ENCODE measurements around the gene NOL6. TPM values are rescaled to one million over a fixed set of nuclear protein-coding genes. Genes with fewer than 3 reads are reported as not detected.
"Not testable (repeated sequence)": the region's sequence is repeated elsewhere in the genome, so short reads cannot be mapped to it uniquely, and the experiment has no call there.

NOL6 gene
- total RNA-seq, 1 experiment from 2014 or later, result 36.4 TPM

DNA sequence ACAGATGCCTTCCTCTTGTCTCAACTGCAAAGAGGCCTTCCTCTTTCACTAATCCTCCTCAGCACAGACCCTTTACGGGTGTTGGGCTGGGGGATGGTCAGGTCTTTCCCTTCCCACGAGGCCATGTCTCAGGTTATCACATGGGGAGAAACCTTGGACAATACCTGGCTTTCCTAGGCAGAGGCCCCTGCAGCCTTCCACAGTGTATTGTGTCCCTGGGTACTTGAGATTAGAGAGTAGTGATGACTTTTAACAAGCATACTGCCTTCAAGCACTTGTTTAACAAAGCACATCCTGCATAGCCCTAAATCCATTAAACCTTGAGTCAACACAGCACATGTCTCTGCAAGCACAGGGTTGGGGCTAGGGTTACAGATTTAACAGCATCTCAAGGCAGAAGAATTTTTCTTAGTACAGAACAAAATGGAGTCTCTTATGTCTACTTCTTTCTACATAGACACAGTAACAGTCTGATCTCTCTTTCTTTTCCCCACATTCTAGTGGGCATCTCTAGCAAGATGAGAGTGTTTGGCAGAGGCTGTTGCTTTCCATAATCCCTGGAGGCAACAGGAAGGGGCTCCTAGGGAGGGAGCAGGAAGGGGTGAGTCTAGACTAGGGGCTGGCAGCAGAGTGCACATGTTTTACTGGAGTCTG is 41.7 kb upstream of the NOL6 start:
- H3K27me3 ChIP-seq (ENCODE audit: insufficient read depth, low read length); CTCF ChIA-PET; H3K36me3 ChIP-seq (ENCODE audit: control insufficient read depth in 1 of 2, insufficient read depth in 2 of 2, low read length in 2 of 2); POLR2A ChIA-PET; DNase-seq (ENCODE audit: low read depth, low spot score); BruUV-seq (replicated peaks); H2AFZ ChIP-seq (ENCODE audit: low read depth, low read length, poor library complexity, severe bottlenecking); H3K4me3 ChIP-seq (replicated peaks in 1 of 2; ENCODE audit: low read depth in 1 of 2, low read length in 2 of 2); H3K9ac ChIP-seq (ENCODE audit: low read length); RAD21 ChIA-PET (ENCODE audit: low non-redundant PET in 1 of 2, low total read pairs in 2 of 2, uncharacterized antibody in 2 of 2, unreplicated experiment in 2 of 2); H4K20me1 ChIP-seq (ENCODE audit: insufficient read depth); H3K4me2 ChIP-seq (ENCODE audit: low read length); H3K9me3 ChIP-seq (ENCODE audit: control insufficient read depth in 1 of 2, insufficient read depth in 1 of 2, low read depth in 1 of 2, low read length in 2 of 2); H3K27ac ChIP-seq (ENCODE audit: low read depth, low read length); H3K79me2 ChIP-seq (ENCODE audit: insufficient read depth, low read length); intact Hi-C loops (cut with micrococcal nuclease); H3K9me2 ChIP-seq (ENCODE audit: insufficient read depth); ATAC-seq; H3K4me1 ChIP-seq (ENCODE audit: control insufficient read depth in 1 of 2, insufficient read depth in 2 of 2, low read length in 2 of 2): not testable (repeated sequence)

DNA sequence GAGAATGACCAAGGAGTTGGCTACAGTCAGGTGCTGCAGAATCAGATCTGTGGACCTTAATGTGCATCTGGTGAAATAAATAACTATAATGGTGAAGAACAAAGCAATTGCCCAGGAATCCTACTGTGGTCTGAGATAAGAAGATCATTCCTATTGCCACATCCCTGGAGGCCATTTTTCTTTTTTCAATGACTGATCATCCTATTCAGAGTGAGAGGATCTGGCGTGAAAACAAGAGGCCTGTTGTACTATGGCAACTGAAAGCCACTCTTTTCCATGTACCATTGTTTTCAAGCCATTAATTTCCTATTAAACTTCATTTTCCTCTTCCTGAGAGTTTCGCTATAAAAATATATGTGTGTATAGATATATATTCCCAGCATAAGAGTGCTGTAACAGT is 38.8 kb upstream of the NOL6 start:
- H3K79me2 ChIP-seq (ENCODE audit: insufficient read depth, low read length); POLR2A ChIA-PET; H3K4me3 ChIP-seq (replicated peaks in 1 of 2; ENCODE audit: low read depth in 1 of 2, low read length in 2 of 2); H3K27me3 ChIP-seq (ENCODE audit: insufficient read depth, low read length); H3K27ac ChIP-seq (ENCODE audit: low read depth, low read length); H3K9me2 ChIP-seq (ENCODE audit: insufficient read depth); H3K4me2 ChIP-seq (ENCODE audit: low read length); intact Hi-C loops (cut with micrococcal nuclease); ATAC-seq; H3K9ac ChIP-seq (ENCODE audit: low read length); H3K36me3 ChIP-seq (ENCODE audit: control insufficient read depth in 1 of 2, insufficient read depth in 2 of 2, low read length in 2 of 2); BruUV-seq (replicated peaks); CTCF ChIA-PET; H3K9me3 ChIP-seq (ENCODE audit: control insufficient read depth in 1 of 2, insufficient read depth in 1 of 2, low read depth in 1 of 2, low read length in 2 of 2); H3K4me1 ChIP-seq (ENCODE audit: control insufficient read depth in 1 of 2, insufficient read depth in 2 of 2, low read length in 2 of 2); RAD21 ChIA-PET (ENCODE audit: low non-redundant PET in 1 of 2, low total read pairs in 2 of 2, uncharacterized antibody in 2 of 2, unreplicated experiment in 2 of 2); DNase-seq (ENCODE audit: low read depth, low spot score); H4K20me1 ChIP-seq (ENCODE audit: insufficient read depth); H2AFZ ChIP-seq (ENCODE audit: low read depth, low read length, poor library complexity, severe bottlenecking): not testable (repeated sequence)

DNA sequence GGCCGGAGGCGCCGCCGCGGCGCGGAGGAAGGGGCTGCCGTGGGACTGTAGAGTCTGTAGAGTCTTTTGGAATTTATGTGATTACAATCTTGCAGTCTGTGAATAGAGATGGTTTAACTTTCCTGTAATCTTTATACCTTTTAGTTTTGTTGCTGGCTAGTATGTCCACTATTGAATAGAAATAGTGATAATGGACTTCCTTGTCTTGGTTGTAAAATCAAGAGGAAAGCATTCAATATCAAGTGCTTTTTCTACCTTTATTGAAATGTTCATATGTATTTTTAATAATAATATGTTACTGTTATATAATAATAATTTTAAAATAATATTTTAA is 37.4 kb upstream of the NOL6 start:
- ATAC-seq; H4K20me1 ChIP-seq (ENCODE audit: insufficient read depth); H3K27me3 ChIP-seq (ENCODE audit: insufficient read depth, low read length); intact Hi-C loops (cut with micrococcal nuclease); DNase-seq (ENCODE audit: low read depth, low spot score); H3K79me2 ChIP-seq (ENCODE audit: insufficient read depth, low read length); H3K27ac ChIP-seq (ENCODE audit: low read depth, low read length); H3K36me3 ChIP-seq (ENCODE audit: control insufficient read depth in 1 of 2, insufficient read depth in 2 of 2, low read length in 2 of 2); H3K9me2 ChIP-seq (ENCODE audit: insufficient read depth); BruUV-seq (replicated peaks); H3K9me3 ChIP-seq (ENCODE audit: control insufficient read depth in 1 of 2, insufficient read depth in 1 of 2, low read depth in 1 of 2, low read length in 2 of 2); CTCF ChIA-PET: not testable (repeated sequence)
- H3K4me2 ChIP-seq (ENCODE audit: low read length), result peak overlapping the region; percentile 70
- peak overlapping the region; percentile 48 to 60 for H3K4me3 ChIP-seq (replicated peaks in 1 of 2; ENCODE audit: low read depth in 1 of 2, low read length in 2 of 2)
- peak overlapping the region; percentile 82 for H2AFZ ChIP-seq (ENCODE audit: low read depth, low read length, poor library complexity, severe bottlenecking)
- ChIA-PET POLR2A (interaction anchor here (0.8 to 1.0 kb wide), 2 partner anchors 12 to 38 kb away, joined by 3 read pairs; partner anchors contain the start of gene NOL6), RAD21 (ENCODE audit: low non-redundant PET in 1 of 2, low total read pairs in 2 of 2, uncharacterized antibody in 2 of 2, unreplicated experiment in 2 of 2) (interaction anchor here in 1 of 2 experiments (1.2 kb wide), 1 partner anchor 108 kb away, joined by 3 read pairs; no protein-coding TSS in a partner anchor)
- peaks cover 4 to 10% of the 10 kb centered on the region in 2 experiments; a peak in 3 of 4 replicates for H3K4me1 ChIP-seq (ENCODE audit: control insufficient read depth in 1 of 2, insufficient read depth in 2 of 2, low read length in 2 of 2)
- H3K9ac ChIP-seq (ENCODE audit: low read length), result peak overlapping the region; percentile 61

Measured in HCT116 (cell line).